Measurements from ENCODE around the gene RDM1. TPM values are rescaled to one million over a fixed set of nuclear protein-coding genes. Genes with fewer than 3 reads are reported as not detected.

RDM1 gene
- total RNA-seq, 1 experiment from 2014 or later: 4.7 TPM

GRCh38 chr17:35895636-35896587 lies 34.7 kb downstream of the RDM1 start (continued):
- TF ChIP-seq E2F4 (CRISPR knock-in tag; IDR thresholded peaks at IDR 0.05; ENCODE audit: borderline replicate concordance, low read depth): no peak
- no peak for TF ChIP-seq ZNF532 (CRISPR knock-in tag; IDR thresholded peaks at IDR 0.05; ENCODE audit: borderline replicate concordance)
- TF ChIP-seq NR1H2 (CRISPR knock-in tag; IDR thresholded peaks at IDR 0.05): no peak
- TF ChIP-seq ZNF512 (CRISPR knock-in tag; IDR thresholded peaks at IDR 0.05; ENCODE audit: borderline replicate concordance): no peak
- TF ChIP-seq ZBTB21 (CRISPR knock-in tag; IDR thresholded peaks at IDR 0.05; ENCODE audit: borderline replicate concordance): no peak
- TF ChIP-seq ZBTB43 (CRISPR knock-in tag; IDR thresholded peaks at IDR 0.05): no peak
- TF ChIP-seq ZNF138 (CRISPR knock-in tag; conservative IDR thresholded peaks at IDR 0.05): no peak
- TF ChIP-seq ZNF317 (CRISPR knock-in tag; IDR thresholded peaks at IDR 0.05; ENCODE audit: borderline replicate concordance, low read depth): no peak
- no peak for TF ChIP-seq AFF4 (CRISPR knock-in tag; IDR thresholded peaks at IDR 0.05; ENCODE audit: borderline replicate concordance)

GRCh38 chr17:35894206-35894605 lies 36.4 kb downstream of the RDM1 start:
- POLR2A ChIA-PET: no interaction called here
- no peaks in the 10 kb centered on the region for H3K36me3 Mint-ChIP-seq
- no peak for ATAC-seq
- H3K4me1 Mint-ChIP-seq: peaks cover 22% of the 10 kb centered on the region
- DNase-seq (ENCODE audit: low spot score): no peak
- no peaks in the 10 kb centered on the region for H3K9me3 Mint-ChIP-seq
- H3K27ac Mint-ChIP-seq: no peak overlapping the region
- no peak overlapping the region for H3K4me3 Mint-ChIP-seq
- CTCF ChIA-PET: interaction anchor here (1.0 kb wide), 1 partner anchor 82 kb away, joined by 3 read pairs; no protein-coding TSS in a partner anchor
- no peaks in the 10 kb centered on the region for H3K27me3 Mint-ChIP-seq (ENCODE audit: low read depth)
- TF ChIP-seq GABPB1 (CRISPR knock-in tag; IDR thresholded peaks at IDR 0.05) (no peak), ZNF121 (CRISPR knock-in tag; IDR thresholded peaks at IDR 0.05) (no peak), NFE2L1 (CRISPR knock-in tag; IDR thresholded peaks at IDR 0.05) (no peak), ESRRA (CRISPR knock-in tag; IDR thresholded peaks at IDR 0.05; ENCODE audit: borderline replicate concordance) (no peak), FOXP1 (CRISPR knock-in tag; IDR thresholded peaks at IDR 0.05; ENCODE audit: borderline replicate concordance) (no peak), MYBL2 (CRISPR knock-in tag; IDR thresholded peaks at IDR 0.05) (no peak), ZNF423 (CRISPR knock-in tag; IDR thresholded peaks at IDR 0.05) (no peak), E2F1 (CRISPR knock-in tag; IDR thresholded peaks at IDR 0.05) (no peak)
